Measurements from ENCODE around the gene OLFM2. TPM values are rescaled to one million over a fixed set of nuclear protein-coding genes. Genes with fewer than 3 reads are reported as not detected.

The OLFM2 gene
- total RNA-seq, 1 experiment from 2014 or later, result 19.9 TPM

DNA sequence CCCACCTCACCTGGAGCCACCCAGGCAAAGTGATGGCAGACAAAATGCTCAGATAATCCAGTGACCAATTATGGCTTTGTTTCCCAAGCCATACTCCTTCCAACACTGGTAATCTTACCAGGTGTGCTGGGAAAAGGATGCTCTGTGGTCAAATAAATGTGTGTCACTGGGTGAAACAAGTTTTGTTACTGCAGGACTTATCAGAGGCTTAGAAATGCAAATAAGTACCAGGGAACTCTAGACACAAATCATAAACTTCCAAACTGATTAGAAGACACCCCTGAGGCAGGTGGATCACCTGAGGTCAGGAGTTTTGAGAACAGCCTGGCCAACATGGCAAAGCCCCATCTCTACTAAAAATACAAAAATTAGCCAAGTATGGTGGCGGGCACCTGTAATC is 74.8 kb downstream of the OLFM2 start:
- no peaks in the 10 kb centered on the region for H3K9me3 ChIP-seq (ENCODE audit: control insufficient read depth in 1 of 2, insufficient read depth in 1 of 2, low read depth in 1 of 2, low read length in 2 of 2)
- H3K9me2 ChIP-seq (ENCODE audit: insufficient read depth), result no peaks in the 10 kb centered on the region
- H3K9ac ChIP-seq (ENCODE audit: low read length), result no peak overlapping the region
- POLR2A ChIA-PET, result no interaction called here
- BruUV-seq (replicated peaks), result no TSS peak
- H3K27me3 ChIP-seq (ENCODE audit: insufficient read depth, low read length), result no peaks in the 10 kb centered on the region
- DNase-seq (ENCODE audit: low read depth, low spot score) (no peak), ATAC-seq (no peak)
- no peaks in the 10 kb centered on the region for H4K20me1 ChIP-seq (ENCODE audit: insufficient read depth)
- RAD21 ChIA-PET (ENCODE audit: low non-redundant PET in 1 of 2, low total read pairs in 2 of 2, uncharacterized antibody in 2 of 2, unreplicated experiment in 2 of 2), result no interaction called here
- CTCF ChIA-PET, result no interaction called here
- no peak overlapping the region for H3K27ac ChIP-seq (ENCODE audit: low read depth, low read length)
- no peak for TF ChIP-seq RAD21 (IDR thresholded peaks at IDR 0.05; ENCODE audit: low read depth)
- no peak for TF ChIP-seq POLR2AphosphoS5 (IDR thresholded peaks at IDR 0.05; ENCODE audit: low read depth, low read length)
- TF ChIP-seq CEBPB (IDR thresholded peaks at IDR 0.05; ENCODE audit: low read depth), result no peak
- TF ChIP-seq ZNF274 (IDR thresholded peaks at IDR 0.05; ENCODE audit: low read depth, low read length), result no peak
- no peak for TF ChIP-seq ZFX (IDR thresholded peaks at IDR 0.05)
- no peak for TF ChIP-seq SRF (IDR thresholded peaks at IDR 0.05; ENCODE audit: low read depth)
- no peak for TF ChIP-seq JUND (IDR thresholded peaks at IDR 0.05)
- TF ChIP-seq TCF7L2 (IDR thresholded peaks at IDR 0.05; ENCODE audit: borderline replicate concordance, extremely low read depth, insufficient read depth, insufficient read length), result no peak
- no peak for TF ChIP-seq EGR1 (IDR thresholded peaks at IDR 0.05; ENCODE audit: low read depth)
- no peak for TF ChIP-seq EZH2 (IDR thresholded peaks at IDR 0.05)
- TF ChIP-seq, protein P1, sequence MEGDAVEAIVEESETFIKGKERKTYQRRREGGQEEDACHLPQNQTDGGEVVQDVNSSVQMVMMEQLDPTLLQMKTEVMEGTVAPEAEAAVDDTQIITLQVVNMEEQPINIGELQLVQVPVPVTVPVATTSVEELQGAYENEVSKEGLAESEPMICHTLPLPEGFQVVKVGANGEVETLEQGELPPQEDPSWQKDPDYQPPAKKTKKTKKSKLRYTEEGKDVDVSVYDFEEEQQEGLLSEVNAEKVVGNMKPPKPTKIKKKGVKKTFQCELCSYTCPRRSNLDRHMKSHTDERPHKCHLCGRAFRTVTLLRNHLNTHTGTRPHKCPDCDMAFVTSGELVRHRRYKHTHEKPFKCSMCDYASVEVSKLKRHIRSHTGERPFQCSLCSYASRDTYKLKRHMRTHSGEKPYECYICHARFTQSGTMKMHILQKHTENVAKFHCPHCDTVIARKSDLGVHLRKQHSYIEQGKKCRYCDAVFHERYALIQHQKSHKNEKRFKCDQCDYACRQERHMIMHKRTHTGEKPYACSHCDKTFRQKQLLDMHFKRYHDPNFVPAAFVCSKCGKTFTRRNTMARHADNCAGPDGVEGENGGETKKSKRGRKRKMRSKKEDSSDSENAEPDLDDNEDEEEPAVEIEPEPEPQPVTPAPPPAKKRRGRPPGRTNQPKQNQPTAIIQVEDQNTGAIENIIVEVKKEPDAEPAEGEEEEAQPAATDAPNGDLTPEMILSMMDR (IDR thresholded peaks at IDR 0.05 in 2 of 3, conservative IDR thresholded peaks at IDR 0.05 in 1 of 3; ENCODE audit: borderline replicate concordance in 1 of 3, insufficient read depth in 1 of 3, low read depth in 2 of 3, low read length in 2 of 3), result no peak
- no peak for TF ChIP-seq SIN3A (IDR thresholded peaks at IDR 0.05; ENCODE audit: low read depth)
- TF ChIP-seq ELF1 (IDR thresholded peaks at IDR 0.05; ENCODE audit: borderline replicate concordance, low read depth), result no peak
- no peak for TF ChIP-seq EZH2phosphoT487 (IDR thresholded peaks at IDR 0.05; ENCODE audit: borderline replicate concordance)
- TF ChIP-seq, protein P2, sequence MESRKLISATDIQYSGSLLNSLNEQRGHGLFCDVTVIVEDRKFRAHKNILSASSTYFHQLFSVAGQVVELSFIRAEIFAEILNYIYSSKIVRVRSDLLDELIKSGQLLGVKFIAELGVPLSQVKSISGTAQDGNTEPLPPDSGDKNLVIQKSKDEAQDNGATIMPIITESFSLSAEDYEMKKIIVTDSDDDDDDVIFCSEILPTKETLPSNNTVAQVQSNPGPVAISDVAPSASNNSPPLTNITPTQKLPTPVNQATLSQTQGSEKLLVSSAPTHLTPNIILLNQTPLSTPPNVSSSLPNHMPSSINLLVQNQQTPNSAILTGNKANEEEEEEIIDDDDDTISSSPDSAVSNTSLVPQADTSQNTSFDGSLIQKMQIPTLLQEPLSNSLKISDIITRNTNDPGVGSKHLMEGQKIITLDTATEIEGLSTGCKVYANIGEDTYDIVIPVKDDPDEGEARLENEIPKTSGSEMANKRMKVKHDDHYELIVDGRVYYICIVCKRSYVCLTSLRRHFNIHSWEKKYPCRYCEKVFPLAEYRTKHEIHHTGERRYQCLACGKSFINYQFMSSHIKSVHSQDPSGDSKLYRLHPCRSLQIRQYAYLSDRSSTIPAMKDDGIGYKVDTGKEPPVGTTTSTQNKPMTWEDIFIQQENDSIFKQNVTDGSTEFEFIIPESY (IDR thresholded peaks at IDR 0.05; ENCODE audit: extremely low read depth, insufficient replicate concordance, low read length), result no peak
- no peak for TF ChIP-seq POLR2A (IDR thresholded peaks at IDR 0.05; ENCODE audit: borderline replicate concordance, extremely low read depth, insufficient read depth, insufficient read length)
- H3K4me3 ChIP-seq (replicated peaks in 1 of 2; ENCODE audit: low read depth in 1 of 2, low read length in 2 of 2), result no peak overlapping the region
- intact Hi-C loops (cut with micrococcal nuclease), result no loop called here
- no peak overlapping the region for H3K4me2 ChIP-seq (ENCODE audit: low read length)
- H2AFZ ChIP-seq (ENCODE audit: low read depth, low read length, poor library complexity, severe bottlenecking), result no peak overlapping the region
- H3K4me1 ChIP-seq (ENCODE audit: control insufficient read depth in 1 of 2, insufficient read depth in 2 of 2, low read length in 2 of 2), result peaks cover 0 to 5% of the 10 kb centered on the region in 2 experiments; a peak in 2 of 4 replicates
- peaks cover 0 to 2% of the 10 kb centered on the region in 2 experiments; a peak in 1 of 4 replicates for H3K36me3 ChIP-seq (ENCODE audit: control insufficient read depth in 1 of 2, insufficient read depth in 2 of 2, low read length in 2 of 2)
- H3K79me2 ChIP-seq (ENCODE audit: insufficient read depth, low read length), result no peaks in the 10 kb centered on the region
